Activated T-cell treated with anti-CD3 and anti-CD28 coated beads, Interleukin-2, amount 50 U/mL, for 72 hours (primary cell): ENCODE results near the gene LACC1. TPM values are rescaled to one million over a fixed set of nuclear protein-coding genes. Genes with fewer than 3 reads are reported as not detected.

Experiments used
- ATAC-seq, 2 donors: fragments of 150-1000 bp; cut with Tn5 transposase; replicated peaks in 1 of 2; 2 replicates each; pipeline ENCODE4 v1.10.0; 2021; ENCODE audit warnings: moderate library complexity in 2 of 2, mild to moderate bottlenecking in 1 of 2
- DNase-seq, 2 donors: peaks; one replicate each; pipeline ENCODE4 v3.0.0; 2021 to 2022; ENCODE audit warnings: mixed read lengths in 1 of 2
- H3K27ac Mint-ChIP-seq: one replicate; pipeline ENCODE4 v1.8.0; 2022; ENCODE audit warnings: mild to moderate bottlenecking, moderate library complexity, mixed read lengths
- H3K27me3 Mint-ChIP-seq: one replicate; pipeline ENCODE4 v1.8.0; 2022; ENCODE audit warnings: low read depth, mixed read lengths
- H3K36me3 Mint-ChIP-seq, 2 donors: one replicate each; pipeline ENCODE4 v1.8.0; 2022; ENCODE audit warnings: mixed read lengths in 2 of 2, mild to moderate bottlenecking in 1 of 2; ENCODE audit not compliant: insufficient read depth in 2 of 2
- H3K4me1 Mint-ChIP-seq: one replicate; pipeline ENCODE4 v1.8.0; 2022; ENCODE audit warnings: low read depth, mixed read lengths
- H3K4me3 Mint-ChIP-seq, 2 donors: one replicate each; pipeline ENCODE4 v1.8.0; 2022; ENCODE audit warnings: mild to moderate bottlenecking in 2 of 2, mixed read lengths in 2 of 2, moderate library complexity in 2 of 2
- H3K9me3 Mint-ChIP-seq, 2 donors: one replicate each; pipeline ENCODE4 v1.8.0; 2022; ENCODE audit warnings: mixed read lengths in 2 of 2
- total RNA-seq, 2 donors: library from RNA; stranded (reverse); gene quantifications; one replicate each; pipeline ENCODE4 v1.2.3, GENCODE V29; 2022

The LACC1 gene
- total RNA-seq, 2 donors from 2014 or later = 3.3 to 4.3 TPM

DNA sequence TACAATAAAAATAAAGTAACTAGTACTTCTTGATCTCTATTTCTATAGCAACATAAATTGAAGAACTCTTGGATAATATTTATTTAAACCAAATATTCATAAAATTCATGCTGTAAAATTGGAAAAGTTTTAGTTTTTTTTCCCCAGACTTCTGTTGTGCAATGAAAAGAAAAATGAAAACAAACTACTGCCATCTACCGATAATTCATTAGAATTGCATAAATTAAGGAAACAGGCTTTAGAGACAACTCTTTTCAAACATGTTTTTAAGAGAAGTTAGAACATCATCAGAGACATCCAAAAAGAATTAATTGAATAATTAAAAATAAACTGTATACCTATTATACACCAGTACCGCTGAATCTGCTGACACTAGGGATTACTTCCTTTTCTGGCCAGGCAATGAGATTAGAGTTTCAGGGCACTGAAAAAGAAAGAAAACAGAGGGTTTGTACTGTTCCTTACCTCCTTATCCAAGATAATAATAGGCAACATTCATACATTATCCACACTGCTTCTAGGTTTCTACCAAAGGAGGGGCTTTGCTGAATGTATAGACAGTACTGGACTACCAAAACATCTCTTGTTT lies 5.1 kb upstream of the LACC1 start:
- H3K4me3 Mint-ChIP-seq = no peak overlapping the region
- ATAC-seq (no peak), DNase-seq (no peak)
- no peak overlapping the region for H3K27ac Mint-ChIP-seq
- no peaks in the 10 kb centered on the region for H3K27me3 Mint-ChIP-seq
- H3K36me3 Mint-ChIP-seq = no peaks in the 10 kb centered on the region
- peaks cover 17% of the 10 kb centered on the region for H3K4me1 Mint-ChIP-seq
- no peaks in the 10 kb centered on the region for H3K9me3 Mint-ChIP-seq

DNA sequence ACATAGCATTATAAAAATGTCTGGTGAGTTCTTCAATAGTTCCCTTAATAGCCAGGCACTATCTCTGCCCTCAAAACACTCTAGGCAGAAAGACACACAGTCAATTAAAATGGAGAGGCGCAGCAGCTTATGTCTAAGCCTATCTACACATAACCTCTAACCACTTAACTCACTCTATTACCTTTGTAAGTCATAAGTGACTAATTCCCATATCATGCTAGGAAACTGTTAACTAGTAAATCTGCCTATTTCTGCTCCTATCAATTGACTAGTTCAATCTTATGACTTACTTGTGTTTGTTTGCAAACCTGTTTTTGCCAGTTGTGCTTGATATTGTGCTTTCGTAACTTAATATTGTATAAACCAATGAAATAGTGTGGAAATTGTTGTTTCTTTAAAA lies 3.3 kb upstream of the LACC1 start:
- Mint-ChIP-seq H3K4me1 (peaks cover 22% of the 10 kb centered on the region), H3K27me3 (peaks cover 6% of the 10 kb centered on the region), H3K27ac (no peak overlapping the region), H3K9me3 (no peaks in the 10 kb centered on the region), H3K4me3 (no peak overlapping the region), H3K36me3 (peaks cover 0 to 2% of the 10 kb centered on the region in 2 donors)
- ATAC-seq = no peak
- DNase-seq = no peak

DNA sequence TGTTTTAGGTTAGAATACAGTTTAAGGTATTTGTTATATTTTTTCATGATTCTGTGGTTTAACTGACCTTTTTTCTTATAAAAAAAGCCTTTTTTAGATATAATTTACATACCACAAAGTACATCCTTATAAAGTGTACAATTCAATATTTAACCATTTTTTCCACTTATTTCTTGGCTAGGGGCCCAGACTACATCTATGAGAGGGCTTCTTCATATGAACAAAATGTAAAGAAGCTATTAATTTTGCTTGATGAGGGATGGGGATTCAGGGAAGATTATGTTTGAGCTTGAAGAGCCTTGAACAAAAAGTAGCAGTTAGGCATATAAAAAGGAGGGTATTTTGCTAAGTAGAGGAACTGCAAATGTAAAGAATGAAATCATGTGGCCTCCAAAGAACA lies 2.4 kb upstream of the LACC1 start:
- peaks cover 0 to 2% of the 10 kb centered on the region in 2 donors for H3K36me3 Mint-ChIP-seq
- H3K9me3 Mint-ChIP-seq = no peaks in the 10 kb centered on the region
- H3K27ac Mint-ChIP-seq = peak overlapping the region; percentile 35
- H3K4me1 Mint-ChIP-seq = peaks cover 22% of the 10 kb centered on the region
- ATAC-seq (no peak), DNase-seq (no peak)
- H3K27me3 Mint-ChIP-seq = peaks cover 14% of the 10 kb centered on the region
- H3K4me3 Mint-ChIP-seq = peak overlapping the region in 1 of 2 donors; percentile 49

DNA sequence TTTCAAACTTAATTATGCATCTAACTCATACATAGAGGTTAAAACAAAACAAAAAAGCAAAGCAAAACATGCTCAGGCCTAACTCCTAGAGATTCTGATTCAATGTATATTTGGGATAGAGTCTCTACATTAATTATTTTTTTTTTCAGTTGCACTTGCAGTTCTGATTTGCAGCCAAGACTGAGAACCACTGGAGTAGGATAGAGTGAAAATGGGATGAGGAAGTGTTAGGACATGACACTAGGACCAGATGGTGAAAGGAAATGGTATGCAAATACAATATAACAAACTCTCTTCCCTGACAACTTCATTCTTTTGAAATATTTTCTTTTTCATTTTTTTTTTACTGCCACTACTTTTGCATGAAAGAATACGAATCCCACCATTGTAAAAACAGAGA lies 1.9 kb upstream of the LACC1 start:
- Mint-ChIP-seq H3K9me3 (no peaks in the 10 kb centered on the region), H3K27me3 (peaks cover 14% of the 10 kb centered on the region), H3K4me1 (peaks cover 22% of the 10 kb centered on the region), H3K36me3 (peaks cover 0 to 2% of the 10 kb centered on the region in 2 donors), H3K27ac (no peak overlapping the region), H3K4me3 (peak overlapping the region in 1 of 2 donors; percentile 49)
- DNase-seq (no peak), ATAC-seq (no peak)

DNA sequence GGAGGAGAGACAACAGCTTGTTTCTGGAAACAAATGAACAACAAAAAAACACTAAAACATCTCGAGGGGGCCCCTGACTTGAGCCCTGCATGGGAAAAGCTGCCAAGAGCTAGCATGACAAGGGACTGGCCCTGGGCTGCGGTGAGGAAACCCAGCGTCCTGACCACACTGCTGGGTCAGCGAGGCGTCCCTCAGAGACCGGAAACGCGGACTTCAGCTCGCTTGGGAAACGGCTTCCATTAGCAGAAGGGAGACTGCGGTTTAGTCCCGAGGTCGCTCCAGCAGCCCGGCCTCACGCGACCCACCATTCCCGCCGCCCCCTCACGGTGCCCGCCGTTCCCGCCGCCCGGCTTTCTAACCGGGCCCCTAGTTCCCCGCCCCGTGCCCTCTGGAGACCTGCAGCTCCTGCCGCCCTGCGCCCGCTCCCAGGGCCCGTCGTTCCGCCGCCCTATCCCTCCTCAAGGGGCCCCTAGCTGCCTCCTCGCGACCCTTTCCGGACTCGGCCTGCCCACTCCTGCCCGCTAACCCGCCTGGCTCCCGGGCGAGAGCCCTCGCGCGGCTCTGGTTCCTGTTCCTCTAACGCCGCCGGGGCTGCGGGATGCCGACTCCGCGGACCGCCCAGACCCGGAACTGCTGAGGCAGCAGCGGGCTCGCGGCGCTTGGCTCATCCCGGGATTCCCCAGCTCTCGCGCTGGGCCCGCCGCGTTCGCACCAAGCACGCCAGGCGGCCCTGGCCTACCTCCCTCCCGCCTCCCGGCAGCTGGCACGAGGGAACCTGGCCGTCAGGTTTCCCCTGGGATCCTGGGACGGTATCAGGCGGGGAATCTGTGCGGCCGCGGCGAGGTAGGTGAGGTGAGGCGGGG lies 581 bp upstream of the LACC1 start, which contains the start of gene CCDC122:
Gene CCDC122 (minus strand): TSS at position 849 of the 863 bp plus-strand sequence. CDS start 10,364 bp downstream, outside the sequence.
- no peaks in the 10 kb centered on the region for H3K9me3 Mint-ChIP-seq
- peaks cover 18% of the 10 kb centered on the region for H3K27me3 Mint-ChIP-seq
- peak within 1 kb of the TSS; percentile 85 to 92 for H3K4me3 Mint-ChIP-seq
- H3K27ac Mint-ChIP-seq = peak within 1 kb of the TSS; percentile 82
- DNase-seq (peak; percentile 84 to 85), ATAC-seq (peak; percentile 91)
- peaks cover 22% of the 10 kb centered on the region for H3K4me1 Mint-ChIP-seq
- peaks cover 0 to 2% of the 10 kb centered on the region in 2 donors for H3K36me3 Mint-ChIP-seq

DNA sequence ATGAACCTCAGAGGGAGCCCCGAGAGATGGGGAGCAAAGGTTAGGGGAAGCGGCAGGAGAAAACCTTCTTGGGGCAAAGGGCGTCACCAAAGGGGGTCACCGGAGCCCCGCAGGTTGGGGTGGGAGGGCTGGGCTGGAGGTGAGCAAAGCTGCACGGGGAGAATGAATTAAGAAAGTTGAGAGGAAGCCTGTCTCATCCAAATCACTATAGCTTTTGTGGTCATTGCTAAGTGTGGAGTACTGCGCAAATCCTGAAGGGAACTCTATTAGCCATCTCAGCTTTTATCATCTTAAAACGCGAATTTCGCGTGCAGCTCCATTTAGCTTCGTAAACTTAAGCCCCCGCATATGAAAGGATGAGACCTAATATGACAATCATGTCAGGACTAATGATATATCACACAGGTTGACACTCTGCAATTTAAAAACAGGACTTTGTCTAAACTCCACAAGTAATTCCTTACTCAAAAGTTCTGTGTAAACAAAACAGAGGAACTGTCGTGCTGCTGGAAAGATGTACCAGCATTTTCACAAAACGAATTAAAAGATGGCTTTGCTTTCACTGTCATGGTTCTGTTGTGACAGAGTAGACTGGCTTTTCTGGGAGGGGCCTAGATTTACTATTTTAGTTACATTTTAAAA lies 631 bp downstream of the LACC1 start:
- DNase-seq (no peak), ATAC-seq (no peak)
- H3K36me3 Mint-ChIP-seq = peaks cover 0 to 2% of the 10 kb centered on the region in 2 donors
- peaks cover 21% of the 10 kb centered on the region for H3K27me3 Mint-ChIP-seq
- H3K27ac Mint-ChIP-seq = no peak overlapping the region
- peak overlapping the region; percentile 85 to 92 for H3K4me3 Mint-ChIP-seq
- no peaks in the 10 kb centered on the region for H3K9me3 Mint-ChIP-seq
- peaks cover 22% of the 10 kb centered on the region for H3K4me1 Mint-ChIP-seq

DNA sequence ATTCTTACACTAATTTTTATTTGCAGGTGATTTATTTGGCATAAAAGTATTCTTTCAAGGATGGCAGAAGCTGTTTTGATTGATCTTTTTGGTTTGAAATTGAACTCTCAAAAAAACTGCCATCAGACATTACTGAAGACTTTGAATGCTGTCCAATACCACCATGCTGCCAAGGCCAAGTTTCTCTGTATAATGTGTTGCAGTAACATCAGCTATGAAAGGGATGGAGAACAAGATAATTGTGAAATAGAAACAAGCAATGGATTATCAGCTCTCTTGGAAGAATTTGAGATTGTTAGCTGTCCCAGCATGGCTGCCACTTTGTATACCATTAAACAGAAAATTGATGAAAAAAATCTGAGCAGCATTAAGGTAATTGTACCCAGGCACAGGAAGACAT lies 1.2 kb downstream of the LACC1 start:
- H3K4me3 Mint-ChIP-seq = no peak overlapping the region
- peaks cover 0 to 2% of the 10 kb centered on the region in 2 donors for H3K36me3 Mint-ChIP-seq
- ATAC-seq (no peak), DNase-seq (no peak)
- peaks cover 22% of the 10 kb centered on the region for H3K4me1 Mint-ChIP-seq
- H3K27me3 Mint-ChIP-seq = peaks cover 21% of the 10 kb centered on the region
- no peaks in the 10 kb centered on the region for H3K9me3 Mint-ChIP-seq
- H3K27ac Mint-ChIP-seq = no peak overlapping the region

DNA sequence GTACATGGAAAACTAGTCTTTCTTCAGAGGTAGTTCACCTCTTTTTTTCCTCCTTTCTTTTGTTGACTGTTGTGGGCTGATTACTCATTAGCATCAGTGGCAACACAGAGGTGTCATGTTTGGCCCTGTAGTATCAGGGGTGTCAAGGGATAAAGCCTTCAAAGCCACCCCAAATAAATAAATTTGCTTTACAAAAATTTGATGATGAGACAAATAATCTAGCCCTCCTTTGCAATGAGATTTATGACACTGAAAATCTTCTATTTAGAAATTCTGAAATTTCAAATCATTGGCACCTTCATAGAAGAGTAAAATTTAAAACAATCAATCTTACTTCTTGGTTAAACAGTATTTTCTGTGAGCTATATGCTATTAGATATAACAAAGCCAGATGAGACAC lies 1.9 kb downstream of the LACC1 start:
- Mint-ChIP-seq H3K9me3 (no peaks in the 10 kb centered on the region), H3K27me3 (peaks cover 21% of the 10 kb centered on the region), H3K4me3 (peak overlapping the region in 1 of 2 donors; percentile 10), H3K27ac (no peak overlapping the region), H3K36me3 (peaks cover 0 to 2% of the 10 kb centered on the region in 2 donors), H3K4me1 (peaks cover 22% of the 10 kb centered on the region)
- DNase-seq (no peak), ATAC-seq (no peak)

DNA sequence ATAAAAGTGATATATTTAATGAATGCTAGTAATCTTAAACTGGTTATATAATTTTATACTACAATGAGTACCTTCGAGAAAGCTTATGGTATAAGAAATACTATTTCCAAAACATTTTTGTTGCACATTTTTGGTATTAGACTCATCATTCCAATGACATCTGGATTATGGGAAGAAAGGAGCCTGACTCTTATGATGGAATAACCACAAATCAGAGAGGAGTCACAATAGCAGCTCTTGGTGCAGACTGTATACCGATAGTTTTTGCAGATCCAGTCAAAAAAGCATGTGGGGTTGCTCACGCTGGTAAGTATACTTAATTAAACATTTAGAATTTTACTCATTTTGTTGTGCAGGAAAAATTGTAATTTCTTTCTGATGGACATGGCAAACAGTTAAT lies 3.9 kb downstream of the LACC1 start:
- Mint-ChIP-seq H3K4me1 (peaks cover 14% of the 10 kb centered on the region), H3K4me3 (no peak overlapping the region), H3K36me3 (peaks cover 0 to 2% of the 10 kb centered on the region in 2 donors), H3K27me3 (peaks cover 21% of the 10 kb centered on the region), H3K9me3 (no peaks in the 10 kb centered on the region), H3K27ac (no peak overlapping the region)
- no peak for ATAC-seq
- no peak for DNase-seq

DNA sequence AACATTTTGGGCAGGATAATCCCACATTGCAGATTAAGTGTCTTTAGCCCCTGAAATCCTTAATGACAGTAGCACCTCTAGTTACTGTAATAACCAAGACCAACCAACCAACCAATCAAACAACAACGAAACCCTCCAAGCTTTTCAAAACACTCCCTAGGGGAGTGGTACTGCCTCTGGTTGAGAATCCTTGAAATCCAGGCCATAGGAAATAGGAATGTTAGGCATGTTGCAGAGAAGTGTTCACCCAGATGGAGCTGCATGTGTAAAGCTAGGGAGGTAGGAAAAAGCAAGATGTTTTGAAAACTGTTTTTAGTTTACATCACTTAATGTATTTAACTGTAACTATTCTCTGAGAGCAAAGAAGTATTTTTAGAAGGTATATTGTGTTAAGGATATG lies 4.5 kb downstream of the LACC1 start:
- Mint-ChIP-seq H3K36me3 (peaks cover 0 to 2% of the 10 kb centered on the region in 2 donors), H3K27me3 (peaks cover 21% of the 10 kb centered on the region), H3K9me3 (no peaks in the 10 kb centered on the region), H3K4me1 (peaks cover 13% of the 10 kb centered on the region), H3K4me3 (no peak overlapping the region), H3K27ac (no peak overlapping the region)
- no peak for DNase-seq
- no peak for ATAC-seq

DNA sequence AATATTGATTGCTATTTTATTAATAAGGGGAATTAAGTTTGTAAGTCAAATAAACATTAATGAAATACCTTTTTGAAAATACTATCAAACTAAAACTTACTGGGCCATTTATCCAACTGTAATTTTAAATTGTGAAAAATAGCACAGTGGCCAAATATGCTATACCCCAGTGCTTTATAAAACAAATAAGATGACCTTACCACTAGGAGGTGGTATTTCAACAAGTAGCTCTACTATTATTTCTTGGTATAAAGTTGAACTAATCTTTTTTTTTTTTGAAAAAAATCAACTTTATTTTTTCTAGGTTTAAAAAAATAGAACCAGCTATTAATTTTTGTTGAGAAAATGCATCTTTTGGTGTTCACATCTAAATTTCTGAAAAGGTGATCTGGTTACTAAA lies 14.7 kb downstream of the LACC1 start:
- H3K4me1 Mint-ChIP-seq = no peaks in the 10 kb centered on the region
- DNase-seq (no peak), ATAC-seq (no peak)
- H3K27ac Mint-ChIP-seq = no peak overlapping the region
- peaks cover 7% of the 10 kb centered on the region for H3K27me3 Mint-ChIP-seq
- H3K9me3 Mint-ChIP-seq = no peaks in the 10 kb centered on the region
- H3K36me3 Mint-ChIP-seq = no peaks in the 10 kb centered on the region
- H3K4me3 Mint-ChIP-seq = no peak overlapping the region

DNA sequence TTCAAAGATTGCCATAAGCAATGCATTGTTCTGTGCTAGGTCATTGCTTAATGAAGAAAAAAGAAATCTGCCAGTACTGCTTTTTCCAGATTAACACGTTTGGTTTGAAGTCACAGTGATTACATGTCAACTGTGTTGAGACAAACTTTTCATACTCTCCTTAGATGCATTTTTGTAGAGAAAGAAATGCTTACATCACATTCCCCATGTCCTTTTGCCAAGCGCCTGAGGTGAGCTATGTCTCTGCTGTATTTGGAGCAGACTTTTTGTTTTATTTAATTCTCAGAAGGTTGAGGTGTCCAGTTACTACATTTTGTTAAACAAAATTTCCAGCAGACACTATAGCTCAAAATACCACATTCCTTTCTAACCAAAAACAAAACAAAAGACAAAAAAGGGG lies 16.2 kb downstream of the LACC1 start:
- Mint-ChIP-seq H3K27me3 (peaks cover 7% of the 10 kb centered on the region), H3K36me3 (no peaks in the 10 kb centered on the region), H3K4me1 (no peaks in the 10 kb centered on the region), H3K9me3 (no peaks in the 10 kb centered on the region), H3K27ac (no peak overlapping the region), H3K4me3 (no peak overlapping the region)
- ATAC-seq = no peak
- DNase-seq = no peak

DNA sequence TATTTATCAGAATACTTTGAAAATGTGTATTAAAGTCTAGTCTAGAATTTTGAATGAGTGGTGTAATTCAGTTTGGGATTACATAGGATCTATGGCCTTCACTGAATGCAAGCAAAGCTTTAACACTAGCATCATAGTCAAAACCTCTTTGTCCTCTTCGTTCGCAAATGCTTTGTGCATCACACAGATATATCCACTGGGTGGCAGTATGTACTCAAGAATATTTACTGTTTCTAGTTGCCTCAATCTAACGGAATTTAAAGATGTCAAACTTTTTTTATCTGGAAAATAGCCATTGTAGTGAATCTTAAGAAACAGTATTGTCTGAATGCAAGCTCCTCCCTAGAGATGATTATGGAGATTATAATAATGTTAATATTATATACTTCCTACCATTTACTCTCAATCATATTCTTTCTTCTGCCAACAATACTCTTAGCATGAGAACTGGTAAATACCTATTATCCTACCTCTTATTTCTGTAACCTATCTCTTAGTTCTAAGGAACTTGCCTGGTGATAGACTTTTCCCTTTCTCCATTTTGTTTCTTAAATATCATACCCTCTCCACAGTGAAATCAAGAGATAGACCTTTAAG lies 25.8 kb downstream of the LACC1 start:
- H3K27ac Mint-ChIP-seq = no peak overlapping the region
- peak; percentile 53 to 55 for ATAC-seq
- peaks cover 6% of the 10 kb centered on the region for H3K4me1 Mint-ChIP-seq
- H3K9me3 Mint-ChIP-seq = no peaks in the 10 kb centered on the region
- no peaks in the 10 kb centered on the region for H3K27me3 Mint-ChIP-seq
- H3K36me3 Mint-ChIP-seq = no peaks in the 10 kb centered on the region
- DNase-seq = peak; percentile 8 to 40
- no peak overlapping the region for H3K4me3 Mint-ChIP-seq
